B cell (primary cell): ENCODE data around the gene LRRC36. TPM values are rescaled to one million over a fixed set of nuclear protein-coding genes. Genes with fewer than 3 reads are reported as not detected.

Experiments used
- ATAC-seq: fragments of 200-7000 bp; cut with Tn5 transposase; one replicate; pipeline ENCODE4 v1.10.0; 2021; ENCODE audit warnings: low read depth, mild to moderate bottlenecking, moderate number of reproducible peaks, moderate library complexity
- CTCF ChIA-PET: fragments of 350-600 bp; sonication (Branson Sonifier 250); formaldehyde crosslinking; loops from one replicate; lab custom pipeline; 2021; ENCODE audit warnings: antibody characterized with exemption, inconsistent platforms; lab: Charles Lee
- POLR2A ChIA-PET: fragments of 350-600 bp; sonication (Branson Sonifier 250); formaldehyde crosslinking; loops from one replicate; lab custom pipeline; 2021; ENCODE audit warnings: antibody characterized with exemption; lab: Charles Lee
- DNase-seq: peaks from one replicate; pipeline ENCODE4 v3.0.0; 2013
- H2AFZ ChIP-seq: 2 replicates; pipeline ENCODE4 v1.6.1; 2012; ENCODE audit warnings: mild to moderate bottlenecking, low read depth, low read length; ENCODE audit not compliant: insufficient read depth, poor library complexity, severe bottlenecking
- H3K27ac ChIP-seq, 2 donors: 1 replicate in 1 of 2; 2 replicates in 1 of 2; pipeline ENCODE4 v1.5.1; 2012 to 2013; ENCODE audit warnings: low read length in 2 of 2, mild to moderate bottlenecking in 2 of 2, moderate library complexity in 1 of 2
- H3K27me3 ChIP-seq, 4 experiments: fragments of 200-600 bp in 1 of 4; sonication (generic) in 1 of 4; replicated peaks in 1 of 4; 1 replicate in 2 of 4; 2 replicates in 2 of 4; pipeline versions ENCODE4 v1.6.1 to v1.7.0; 2013 to 2016; ENCODE audit warnings: low read length in 3 of 4, mild to moderate bottlenecking in 2 of 4, mixed read lengths in 1 of 4, moderate library complexity in 1 of 4; ENCODE audit not compliant: insufficient read depth in 4 of 4, control insufficient read depth in 3 of 4; ENCODE audit errors: control extremely low read depth in 1 of 4
- H3K36me3 ChIP-seq, 2 experiments: replicated peaks in 1 of 2; 1 replicate in 1 of 2; 2 replicates in 1 of 2; pipeline versions ENCODE4 v1.6.1 to v1.7.1; 2013; ENCODE audit warnings: low read length in 1 of 2; ENCODE audit not compliant: insufficient read depth in 2 of 2, control insufficient read depth in 1 of 2; ENCODE audit errors: control extremely low read depth in 1 of 2, extremely low read depth in 1 of 2
- H3K4me1 ChIP-seq, 2 donors: fragments of 200-600 bp in 1 of 2; sonication (generic) in 1 of 2; 1 replicate in 1 of 2; 2 replicates in 1 of 2; pipeline versions ENCODE4 v1.5.1 to v1.6.1; 2013 to 2017; ENCODE audit warnings: low read length in 2 of 2; ENCODE audit not compliant: control insufficient read depth in 2 of 2, insufficient read depth in 2 of 2
- H3K4me2 ChIP-seq: replicated peaks from 2 replicates; pipeline ENCODE3; 2012; ENCODE audit warnings: mild to moderate bottlenecking, low read depth, low read length; ENCODE audit not compliant: poor library complexity, severe bottlenecking
- H3K4me3 ChIP-seq, 5 experiments: fragments of 200-600 bp in 1 of 5; sonication (generic) in 1 of 5; 1 replicate in 3 of 5; 2 replicates in 2 of 5; pipeline versions ENCODE4 v1.5.1 to v1.7.0; 2011 to 2016; ENCODE audit warnings: low read length in 4 of 5, mild to moderate bottlenecking in 4 of 5, low read depth in 2 of 5, control low read depth in 1 of 5, moderate library complexity in 1 of 5; ENCODE audit not compliant: insufficient read depth in 1 of 5; ENCODE audit errors: control extremely low read depth in 1 of 5, extremely low read depth in 1 of 5
- H3K79me2 ChIP-seq: fragments of 200-600 bp; sonication (generic); one replicate; pipeline ENCODE4 v1.6.0; 2016; ENCODE audit warnings: low read length; ENCODE audit not compliant: control insufficient read depth, insufficient read depth
- H3K9ac ChIP-seq: fragments of 200-600 bp; sonication (generic); 2 replicates; pipeline ENCODE4 v1.6.1; 2017; ENCODE audit warnings: mild to moderate bottlenecking, low read length, moderate library complexity
- H3K9me3 ChIP-seq, 3 donors: one replicate each; pipeline versions ENCODE4 v1.6.1 to v1.7.1; 2013; ENCODE audit warnings: low read length in 2 of 3; ENCODE audit not compliant: control insufficient read depth in 2 of 3, insufficient read depth in 1 of 3; ENCODE audit errors: control extremely low read depth in 1 of 3
- H4K20me1 ChIP-seq: 2 replicates; pipeline ENCODE4 v1.6.0; 2012; ENCODE audit warnings: mild to moderate bottlenecking, low read length; ENCODE audit not compliant: insufficient read depth, control insufficient read depth, poor library complexity, severe bottlenecking
- H3K27ac Mint-ChIP-seq: one replicate; pipeline ENCODE4 v1.8.0; 2021; ENCODE audit warnings: mixed read lengths
- H3K27me3 Mint-ChIP-seq: one replicate; pipeline ENCODE4 v1.8.0; 2021; ENCODE audit warnings: mixed read lengths
- H3K4me1 Mint-ChIP-seq: one replicate; pipeline ENCODE4 v1.8.0; 2021; ENCODE audit warnings: mixed read lengths
- H3K4me3 Mint-ChIP-seq: one replicate; pipeline ENCODE4 v1.8.0; 2021; ENCODE audit warnings: mixed read lengths
- H3K9me3 Mint-ChIP-seq: one replicate; pipeline ENCODE4 v1.8.0; 2022; ENCODE audit warnings: mixed read lengths; ENCODE audit not compliant: insufficient read depth
- EZH2 ChIP-seq: IDR thresholded peaks from 2 replicates; pipeline ENCODE4 v1.6.1; 2012; ENCODE audit warnings: borderline replicate concordance, low read depth, mild to moderate bottlenecking, moderate library complexity, low read length; ENCODE audit not compliant: insufficient read depth, poor library complexity, severe bottlenecking
- WGBS: methylation state at CpG from one replicate; pipeline ENCODE4 v1.1.5; 2013; ENCODE audit warnings: missing lambda C conversion rate; ENCODE audit not compliant: insufficient coverage; 5-methylcytosine and 5-hydroxymethylcytosine counted together
- intact Hi-C: fragments of 100-400 bp; cut with micrococcal nuclease; formaldehyde crosslinking; loops from one replicate; pipeline ENCODE4 v1.10.0; 2022
- polyA plus RNA-seq: library from polyadenylated mRNA; depleted of rRNA; stranded (reverse); fragments of >200 nt; gene quantifications from 2 replicates; pipeline ENCODE4 v1.2.3, GENCODE V29; 2012
- total RNA-seq, 2 donors: library from RNA; stranded (reverse); fragments of 120-200 nt in 1 of 2; gene quantifications; 1 replicate in 1 of 2; 2 replicates in 1 of 2; pipeline versions ENCODE4 v1.2.3 to v1.2.4, GENCODE V29; 2013 to 2022
- TF ChIP-seq, protein P1 (sequence below): fragments of 200-600 bp; IDR thresholded peaks from one replicate; pipeline ENCODE4 v1.8.0; 2022; ENCODE audit warnings: antibody characterized with exemption, mild to moderate bottlenecking

Gene LRRC36
- total and polyA plus RNA-seq, 2 donors (not counting 1 experiment from before 2014, with no cell fraction given), result 0.98 TPM; not detected in 1

DNA sequence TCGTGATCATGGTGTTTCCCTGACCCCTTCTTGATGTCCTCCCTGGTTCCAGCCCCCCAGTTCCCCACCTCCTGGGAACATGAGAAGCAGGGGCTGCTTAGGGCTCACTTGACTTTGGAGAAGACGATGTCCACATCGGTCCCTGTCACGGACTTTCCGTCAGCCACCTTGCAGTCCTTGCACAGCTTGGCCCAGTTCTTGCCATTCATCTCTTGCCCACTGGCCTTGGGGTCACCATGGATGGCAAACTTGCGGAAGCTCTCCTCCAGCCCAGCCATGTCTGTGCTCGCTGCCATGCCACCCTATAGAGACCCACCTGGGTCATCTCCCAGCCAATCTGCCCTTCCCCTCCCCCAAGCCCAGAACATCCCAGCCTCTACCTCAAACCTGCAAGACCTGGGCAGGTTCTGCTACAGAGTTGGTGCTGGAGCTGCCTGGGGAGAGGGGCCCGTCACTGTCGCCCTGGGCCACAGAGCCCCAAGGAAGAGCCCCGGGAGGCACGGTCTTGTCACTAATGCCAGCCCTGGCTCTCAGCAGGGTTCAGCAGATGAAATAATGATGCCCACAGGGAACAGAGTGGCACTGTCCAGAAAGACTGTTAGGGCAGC lies 64.3 kb downstream of the LRRC36 start:
- peaks cover 26% of the 10 kb centered on the region for H3K4me1 Mint-ChIP-seq
- intact Hi-C loops, result loop anchor here (10.0 kb wide), 1 partner anchor 46 kb away; no protein-coding TSS in a partner anchor
- Histone ChIP-seq H3K36me3 (no peaks in the 10 kb centered on the region), H3K4me2 (no peak overlapping the region), H3K27ac (no peak overlapping the region), H3K4me3 (no peak overlapping the region), H2AFZ (no peak overlapping the region), H3K9me3 (peaks cover 0 to 18% (median 0%) of the 10 kb centered on the region in 3 donors), H3K79me2 (no peaks in the 10 kb centered on the region), H3K4me1 (peaks cover 35 to 36% of the 10 kb centered on the region in 2 donors), H4K20me1 (no peaks in the 10 kb centered on the region), H3K27me3 (peaks cover 0 to 36% (median 31%) of the 10 kb centered on the region in 4 experiments), H3K9ac (no peak overlapping the region)
- ATAC-seq (no peak), DNase-seq (no peak)
- TF ChIP-seq EZH2, result no peak
- TF ChIP-seq, protein P1, sequence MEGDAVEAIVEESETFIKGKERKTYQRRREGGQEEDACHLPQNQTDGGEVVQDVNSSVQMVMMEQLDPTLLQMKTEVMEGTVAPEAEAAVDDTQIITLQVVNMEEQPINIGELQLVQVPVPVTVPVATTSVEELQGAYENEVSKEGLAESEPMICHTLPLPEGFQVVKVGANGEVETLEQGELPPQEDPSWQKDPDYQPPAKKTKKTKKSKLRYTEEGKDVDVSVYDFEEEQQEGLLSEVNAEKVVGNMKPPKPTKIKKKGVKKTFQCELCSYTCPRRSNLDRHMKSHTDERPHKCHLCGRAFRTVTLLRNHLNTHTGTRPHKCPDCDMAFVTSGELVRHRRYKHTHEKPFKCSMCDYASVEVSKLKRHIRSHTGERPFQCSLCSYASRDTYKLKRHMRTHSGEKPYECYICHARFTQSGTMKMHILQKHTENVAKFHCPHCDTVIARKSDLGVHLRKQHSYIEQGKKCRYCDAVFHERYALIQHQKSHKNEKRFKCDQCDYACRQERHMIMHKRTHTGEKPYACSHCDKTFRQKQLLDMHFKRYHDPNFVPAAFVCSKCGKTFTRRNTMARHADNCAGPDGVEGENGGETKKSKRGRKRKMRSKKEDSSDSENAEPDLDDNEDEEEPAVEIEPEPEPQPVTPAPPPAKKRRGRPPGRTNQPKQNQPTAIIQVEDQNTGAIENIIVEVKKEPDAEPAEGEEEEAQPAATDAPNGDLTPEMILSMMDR, result no peak
- no peaks in the 10 kb centered on the region for H3K9me3 Mint-ChIP-seq
- WGBS, result 87% methylated on average over 10 of the region's 11 CpGs
- CTCF ChIA-PET, result no interaction called here
- no peak overlapping the region for H3K27ac Mint-ChIP-seq
- peaks cover 31% of the 10 kb centered on the region for H3K27me3 Mint-ChIP-seq
- no peak overlapping the region for H3K4me3 Mint-ChIP-seq
- POLR2A ChIA-PET, result no interaction called here
